Measurements from ENCODE around the gene CLTRN.

Gene CLTRN

GRCh38 chrX:15646543-15646942, 18.1 kb downstream of the CLTRN start:
- no peak for DNase-seq

GRCh38 chrX:15646031-15646430, 18.6 kb downstream of the CLTRN start:
- DNase-seq = no peak

GRCh38 chrX:15645266-15645665, 19.3 kb downstream of the CLTRN start:
- DNase-seq = no peak

- DNase-seq = no peak
These were observed 20.1 kb downstream of the CLTRN start for GRCh38 chrX:15644560-15644872.

- DNase-seq = no peak
These were observed 20.6 kb downstream of the CLTRN start for GRCh38 chrX:15643786-15644559.

GRCh38 chrX:15631637-15632036, 33.0 kb downstream of the CLTRN start:
- DNase-seq = no peak

- DNase-seq = no peak
These were observed 41.6 kb downstream of the CLTRN start for GRCh38 chrX:15623054-15623453.

GRCh38 chrX:15619053-15619755, 45.4 kb downstream of the CLTRN start:
- DNase-seq = no peak

GRCh38 chrX:15617111-15617510, 47.5 kb downstream of the CLTRN start:
- DNase-seq = no peak

GRCh38 chrX:15616531-15616930, 48.1 kb downstream of the CLTRN start:
- no peak for DNase-seq

GRCh38 chrX:15607067-15607466, 57.5 kb downstream of the CLTRN start:
- DNase-seq = no peak

- no peak for DNase-seq
These were observed 58.5 kb downstream of the CLTRN start for GRCh38 chrX:15606136-15606535.

- DNase-seq = no peak
These were observed 59.4 kb downstream of the CLTRN start for GRCh38 chrX:15605226-15605625.

GRCh38 chrX:15602761-15603160, 61.8 kb downstream of the CLTRN start:
- DNase-seq = no peak

GRCh38 chrX:15601932-15602331, 62.7 kb downstream of the CLTRN start:
- DNase-seq = no peak

GRCh38 chrX:15600745-15601144, 63.9 kb downstream of the CLTRN start, which contains the start of gene ACE2:
TSS of gene ACE2 (minus strand) at chrX:15600960. CDS start at chrX:15600911, 49 bp downstream.
- no peak for DNase-seq

GRCh38 chrX:15600049-15600448, 64.6 kb downstream of the CLTRN start:
- DNase-seq = no peak

GRCh38 chrX:15599461-15599860, 65.1 kb downstream of the CLTRN start:
- no peak for DNase-seq

GRCh38 chrX:15598026-15598425, 66.6 kb downstream of the CLTRN start:
- DNase-seq = no peak

GRCh38 chrX:15594371-15594770, 70.2 kb downstream of the CLTRN start:
- DNase-seq = no peak

GRCh38 chrX:15579778-15580747, 84.5 kb downstream of the CLTRN start:
- DNase-seq = no peak

Measured in SHP77 (cell line).